CD8-positive, alpha-beta memory T cell (primary cell): ENCODE results near the gene DNAH8. TPM values are rescaled to one million over a fixed set of nuclear protein-coding genes. Genes with fewer than 3 reads are reported as not detected.

Experiments
- CTCF ChIA-PET: fragments of 350-600 bp; sonication (Branson Sonifier 250); formaldehyde crosslinking; loops from one replicate; lab custom pipeline; 2021; ENCODE audit warnings: antibody characterized with exemption; lab: Charles Lee
- POLR2A ChIA-PET: fragments of 350-600 bp; sonication (Branson Sonifier 250); formaldehyde crosslinking; loops from one replicate; lab custom pipeline; 2021; ENCODE audit warnings: antibody characterized with exemption; lab: Charles Lee
- DNase-seq, 5 donors: peaks; one replicate each; pipeline versions ENCODE4 v3.0.0 to v3.0.0-alpha.2; 2020 to 2022; ENCODE audit warnings: mixed read lengths in 1 of 5
- H3K27ac ChIP-seq: one replicate; pipeline ENCODE4 v1.7.0; 2013; ENCODE audit warnings: low read depth, mild to moderate bottlenecking, low read length, moderate library complexity
- H3K27me3 ChIP-seq: 2 replicates; pipeline ENCODE4 v1.7.0; 2013; ENCODE audit warnings: low read length, mild to moderate bottlenecking; ENCODE audit not compliant: insufficient read depth, poor library complexity, severe bottlenecking
- H3K36me3 ChIP-seq: 2 replicates; pipeline ENCODE4 v1.7.0; 2013; ENCODE audit warnings: mild to moderate bottlenecking, low read length, moderate library complexity; ENCODE audit not compliant: insufficient read depth
- H3K4me1 ChIP-seq: 2 replicates; pipeline ENCODE4 v1.7.0; 2013; ENCODE audit warnings: mild to moderate bottlenecking, low read length, moderate library complexity; ENCODE audit not compliant: insufficient read depth
- H3K4me3 ChIP-seq: 2 replicates; pipeline ENCODE4 v1.7.0; 2013; ENCODE audit warnings: mild to moderate bottlenecking, low read length
- H3K9me3 ChIP-seq: 2 replicates; pipeline ENCODE4 v1.7.0; 2013; ENCODE audit warnings: mild to moderate bottlenecking, low read length
- H3K27ac Mint-ChIP-seq, 8 donors: one replicate each; pipeline ENCODE4 v1.8.0; 2020 to 2021; ENCODE audit warnings: mixed read lengths in 8 of 8, mild to moderate bottlenecking in 6 of 8, inconsistent platforms in 3 of 8, moderate library complexity in 3 of 8
- H3K27me3 Mint-ChIP-seq, 2 donors: one replicate each; pipeline ENCODE4 v1.8.0; 2020 to 2021; ENCODE audit warnings: mixed read lengths in 2 of 2, mild to moderate bottlenecking in 1 of 2, moderate library complexity in 1 of 2
- H3K36me3 Mint-ChIP-seq, 3 donors: one replicate each; pipeline ENCODE4 v1.8.0; 2020 to 2021; ENCODE audit warnings: mixed read lengths in 3 of 3, inconsistent platforms in 1 of 3, mild to moderate bottlenecking in 1 of 3
- H3K4me1 Mint-ChIP-seq, 3 donors: one replicate each; pipeline ENCODE4 v1.8.0; 2020 to 2021; ENCODE audit warnings: mixed read lengths in 3 of 3, inconsistent platforms in 1 of 3, mild to moderate bottlenecking in 1 of 3
- H3K4me3 Mint-ChIP-seq, 7 donors: one replicate each; pipeline ENCODE4 v1.8.0; 2020 to 2021; ENCODE audit warnings: mixed read lengths in 7 of 7, mild to moderate bottlenecking in 6 of 7, moderate library complexity in 4 of 7, inconsistent platforms in 2 of 7
- H3K9me3 Mint-ChIP-seq, 5 donors: one replicate each; pipeline ENCODE4 v1.8.0; 2020 to 2022; ENCODE audit warnings: mixed read lengths in 5 of 5, mild to moderate bottlenecking in 3 of 5, moderate library complexity in 2 of 5, inconsistent platforms in 1 of 5
- polyA plus RNA-seq: library from polyadenylated mRNA; unstranded; fragments of 300-500 nt; fragmentation: Illumina TruSeq; gene quantifications from one replicate; pipeline ENCODE4 v1.2.3, GENCODE V29; 2021
- total RNA-seq, 2 experiments: library from RNA; stranded (reverse); gene quantifications; one replicate each; pipeline ENCODE4 v1.2.3, GENCODE V29; 2021

The DNAH8 gene
- total and polyA plus RNA-seq, 3 experiments from 2014 or later, result 0.11 to 0.20 TPM; not detected in 1

DNA sequence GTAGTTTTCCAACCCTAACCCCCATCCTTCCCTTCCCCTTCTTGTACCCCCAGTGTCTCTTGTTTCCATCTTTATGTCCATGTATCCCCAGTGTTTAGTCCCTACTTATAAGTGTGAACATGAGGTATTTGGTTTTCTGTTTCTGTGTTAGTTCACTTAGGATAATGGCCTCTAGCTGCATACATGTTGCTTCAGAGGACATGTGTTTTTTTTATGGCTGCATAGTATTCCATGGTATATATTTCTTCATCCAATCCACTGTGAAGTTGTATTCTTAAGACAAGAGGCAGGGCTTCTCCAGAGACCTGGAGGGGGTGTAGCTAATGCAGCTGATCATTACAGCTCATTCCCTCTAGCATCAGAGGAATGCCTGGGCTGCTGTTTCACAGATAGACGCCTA is 4.2 kb downstream of the DNAH8 start:
- Mint-ChIP-seq H3K9me3 (peaks cover 4 to 11% (median 6%) of the 10 kb centered on the region in 5 donors), H3K4me3 (no peak overlapping the region), H3K27me3 (peaks cover 28 to 56% of the 10 kb centered on the region in 2 donors), H3K4me1 (peaks cover 5 to 10% (median 6%) of the 10 kb centered on the region in 3 donors), H3K27ac (no peak overlapping the region), H3K36me3 (peaks cover 0 to 20% (median 1%) of the 10 kb centered on the region in 3 donors)
- Histone ChIP-seq H3K4me1 (peaks cover 5% of the 10 kb centered on the region), H3K27me3 (no peaks in the 10 kb centered on the region), H3K27ac (no peak overlapping the region), H3K9me3 (no peaks in the 10 kb centered on the region), H3K4me3 (no peak overlapping the region), H3K36me3 (no peaks in the 10 kb centered on the region)
- POLR2A ChIA-PET, result no interaction called here
- CTCF ChIA-PET, result no interaction called here
- DNase-seq, result no peak

DNA sequence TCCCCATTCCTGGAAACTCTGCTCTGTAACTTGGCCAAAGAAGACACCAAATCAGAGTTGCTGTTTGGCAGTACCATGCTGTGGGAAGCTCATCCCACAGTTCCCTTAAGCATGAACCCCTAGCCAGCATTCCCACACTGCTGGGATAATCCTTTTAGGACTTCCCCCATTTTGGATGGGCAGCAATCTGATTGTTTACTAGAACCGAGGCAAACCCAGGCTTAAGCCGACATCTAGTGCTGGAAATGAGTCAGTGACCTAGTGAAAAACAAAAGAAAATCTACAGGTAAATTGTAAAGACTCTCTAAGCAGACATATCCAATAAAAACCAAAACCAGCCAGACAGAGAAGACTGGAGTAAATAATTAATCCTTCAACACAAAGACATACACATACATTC is 5.2 kb downstream of the DNAH8 start:
- peaks cover 0 to 20% (median 1%) of the 10 kb centered on the region in 3 donors for H3K36me3 Mint-ChIP-seq
- H3K27me3 Mint-ChIP-seq, result peaks cover 28 to 56% of the 10 kb centered on the region in 2 donors

DNA sequence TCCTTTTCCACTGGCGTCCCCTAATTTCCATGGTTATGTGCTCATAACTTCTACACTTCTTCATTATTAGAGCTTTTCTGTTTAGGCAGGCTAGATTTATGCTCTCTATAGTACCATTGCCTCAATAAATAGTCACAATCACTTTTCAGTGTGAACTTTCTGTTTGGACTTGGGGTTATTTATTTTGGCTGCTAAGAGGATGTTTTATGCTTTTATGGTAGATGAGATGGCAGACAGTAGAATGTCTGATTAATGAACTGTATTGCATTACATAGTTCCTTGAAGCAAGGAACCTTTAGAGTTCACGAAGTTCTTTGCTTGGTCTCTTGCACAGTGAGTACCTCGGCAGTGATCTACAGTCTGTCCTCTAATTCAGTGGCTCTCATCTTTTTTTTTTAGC is 6.9 kb downstream of the DNAH8 start:
- Histone ChIP-seq H3K27me3 (no peaks in the 10 kb centered on the region), H3K4me1 (no peaks in the 10 kb centered on the region), H3K27ac (no peak overlapping the region), H3K36me3 (no peaks in the 10 kb centered on the region), H3K9me3 (no peaks in the 10 kb centered on the region), H3K4me3 (no peak overlapping the region)
- no peak overlapping the region for H3K27ac Mint-ChIP-seq
- ChIA-PET CTCF (no interaction called here), POLR2A (no interaction called here)
- H3K27me3 Mint-ChIP-seq, result peaks cover 28 to 46% of the 10 kb centered on the region in 2 donors
- no peak for DNase-seq
- H3K36me3 Mint-ChIP-seq, result peaks cover 0 to 20% (median 2%) of the 10 kb centered on the region in 3 donors
- H3K4me1 Mint-ChIP-seq, result peaks cover 0 to 8% (median 5%) of the 10 kb centered on the region in 3 donors
- no peak overlapping the region for H3K4me3 Mint-ChIP-seq
- H3K9me3 Mint-ChIP-seq, result peaks cover 1 to 11% (median 6%) of the 10 kb centered on the region in 5 donors

More for the DNA sequence above, 5.2 kb downstream of the DNAH8 start:
- Histone ChIP-seq H3K27me3 (no peaks in the 10 kb centered on the region), H3K36me3 (no peaks in the 10 kb centered on the region), H3K27ac (no peak overlapping the region), H3K4me3 (no peak overlapping the region), H3K4me1 (no peaks in the 10 kb centered on the region), H3K9me3 (no peaks in the 10 kb centered on the region)
- no peak for DNase-seq
- POLR2A ChIA-PET, result interaction anchor here (0.8 kb wide), 1 partner anchor 17 kb away, joined by 3 read pairs; no protein-coding TSS in a partner anchor
- H3K9me3 Mint-ChIP-seq, result peaks cover 4 to 11% (median 6%) of the 10 kb centered on the region in 5 donors
- H3K4me1 Mint-ChIP-seq, result peaks cover 1 to 7% (median 2%) of the 10 kb centered on the region in 3 donors
- no peak overlapping the region for H3K27ac Mint-ChIP-seq
- H3K4me3 Mint-ChIP-seq, result no peak overlapping the region
- CTCF ChIA-PET, result no interaction called here

DNA sequence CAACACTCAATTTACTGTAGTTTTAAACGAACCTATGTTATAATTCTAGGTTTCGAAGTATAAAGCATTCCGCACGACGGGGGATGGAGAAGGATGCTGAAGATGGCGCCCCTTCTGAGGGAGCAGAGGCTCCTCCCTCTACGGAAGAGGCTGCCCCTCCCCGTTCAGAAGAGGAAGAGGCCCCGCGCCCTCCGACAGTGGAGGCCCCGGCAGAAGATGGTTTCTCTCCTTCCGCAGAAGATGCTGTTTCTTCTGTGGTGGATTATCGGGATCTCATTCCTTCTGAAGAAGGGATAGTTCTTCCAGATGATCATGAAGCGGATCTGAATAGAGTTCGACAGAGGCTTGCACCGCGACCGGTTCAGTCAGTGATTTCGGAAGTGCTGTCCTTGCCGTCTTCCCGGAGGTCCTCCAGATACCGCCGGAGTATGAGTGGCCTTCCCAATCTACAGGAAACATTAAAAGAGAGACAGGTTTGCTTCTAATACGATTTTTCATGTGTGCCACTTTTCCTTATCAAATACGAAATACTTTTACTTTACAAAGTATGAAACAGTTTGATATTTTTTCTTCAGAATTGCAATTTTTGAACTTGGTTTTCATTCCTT is 7.7 kb downstream of the DNAH8 start:
- H3K4me1 ChIP-seq, result no peaks in the 10 kb centered on the region
- Mint-ChIP-seq H3K27me3 (peaks cover 28 to 39% of the 10 kb centered on the region in 2 donors), H3K36me3 (peaks cover 0 to 20% (median 2%) of the 10 kb centered on the region in 3 donors), H3K9me3 (peaks cover 1 to 11% (median 6%) of the 10 kb centered on the region in 5 donors), H3K4me1 (peaks cover 0 to 8% (median 5%) of the 10 kb centered on the region in 3 donors), H3K27ac (no peak overlapping the region), H3K4me3 (no peak overlapping the region)
- no peaks in the 10 kb centered on the region for H3K27me3 ChIP-seq
- DNase-seq, result no peak
- peak overlapping the region; percentile 34 for H3K27ac ChIP-seq
- POLR2A ChIA-PET, result interaction anchor here (0.7 kb wide), 1 partner anchor 9 kb away, joined by 4 read pairs; no protein-coding TSS in a partner anchor
- CTCF ChIA-PET, result no interaction called here
- no peaks in the 10 kb centered on the region for H3K36me3 ChIP-seq
- no peaks in the 10 kb centered on the region for H3K9me3 ChIP-seq
- H3K4me3 ChIP-seq, result no peak overlapping the region

DNA sequence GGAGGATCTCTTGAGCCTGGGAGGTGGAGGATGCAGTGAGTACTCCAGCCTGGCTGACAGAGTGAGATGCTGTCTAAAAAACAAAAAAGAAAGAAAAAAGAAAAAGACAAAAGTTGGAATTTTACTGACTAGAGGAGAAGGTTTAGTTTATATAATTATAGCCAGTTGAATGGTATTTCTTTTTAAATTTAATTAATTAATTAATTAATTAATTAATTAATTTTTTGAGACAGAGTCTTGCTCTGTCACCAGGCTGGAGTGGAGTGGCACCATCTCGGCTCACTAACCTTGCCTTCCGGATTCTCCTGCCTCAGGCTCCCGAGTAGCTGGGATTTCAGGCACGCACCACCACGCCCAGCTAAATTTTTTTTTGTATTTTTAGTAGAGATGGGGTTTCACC is 8.7 kb downstream of the DNAH8 start:
- H3K9me3 Mint-ChIP-seq, result peaks cover 1 to 11% (median 6%) of the 10 kb centered on the region in 5 donors
- H3K4me1 Mint-ChIP-seq, result peaks cover 0 to 8% (median 5%) of the 10 kb centered on the region in 3 donors
- Histone ChIP-seq H3K4me1 (no peaks in the 10 kb centered on the region), H3K4me3 (no peak overlapping the region), H3K27ac (no peak overlapping the region), H3K9me3 (no peaks in the 10 kb centered on the region), H3K27me3 (no peaks in the 10 kb centered on the region), H3K36me3 (no peaks in the 10 kb centered on the region)
- ChIA-PET CTCF (no interaction called here), POLR2A (no interaction called here)
- H3K27me3 Mint-ChIP-seq, result peaks cover 28 to 32% of the 10 kb centered on the region in 2 donors
- peaks cover 0 to 20% (median 2%) of the 10 kb centered on the region in 3 donors for H3K36me3 Mint-ChIP-seq
- no peak overlapping the region for H3K4me3 Mint-ChIP-seq
- H3K27ac Mint-ChIP-seq, result no peak overlapping the region
- DNase-seq, result no peak

DNA sequence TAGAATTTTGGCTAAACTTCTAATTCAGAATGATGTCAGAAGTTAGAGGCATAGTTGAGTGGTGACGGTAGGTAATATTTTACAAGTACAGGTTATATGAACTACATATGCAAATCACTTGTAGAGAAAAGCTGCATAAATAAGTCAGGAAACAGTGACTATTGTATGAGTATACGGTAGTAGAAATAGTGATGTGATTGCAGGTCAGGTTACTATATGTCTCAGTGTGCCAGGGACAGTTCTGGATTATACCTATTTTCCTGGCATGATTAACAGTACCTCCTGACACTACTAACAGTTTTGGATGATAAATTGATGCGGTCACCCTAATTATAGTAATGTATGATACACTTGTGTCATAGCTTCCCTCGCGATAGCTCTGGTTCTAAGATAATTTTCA is 9.2 kb downstream of the DNAH8 start:
- Mint-ChIP-seq H3K27me3 (peaks cover 24 to 26% of the 10 kb centered on the region in 2 donors), H3K9me3 (peaks cover 1 to 11% (median 6%) of the 10 kb centered on the region in 5 donors), H3K4me3 (no peak overlapping the region), H3K27ac (peak overlapping the region in 1 of 8 donors; percentile 7), H3K36me3 (peaks cover 0 to 20% (median 2%) of the 10 kb centered on the region in 3 donors), H3K4me1 (peaks cover 0 to 8% (median 5%) of the 10 kb centered on the region in 3 donors)
- Histone ChIP-seq H3K9me3 (no peaks in the 10 kb centered on the region), H3K4me1 (no peaks in the 10 kb centered on the region), H3K36me3 (no peaks in the 10 kb centered on the region), H3K27me3 (no peaks in the 10 kb centered on the region), H3K27ac (no peak overlapping the region), H3K4me3 (no peak overlapping the region)
- POLR2A ChIA-PET, result interaction anchor here (1.2 kb wide), 1 partner anchor 10 kb away, joined by 4 read pairs; no protein-coding TSS in a partner anchor
- DNase-seq, result no peak
- CTCF ChIA-PET, result no interaction called here

DNA sequence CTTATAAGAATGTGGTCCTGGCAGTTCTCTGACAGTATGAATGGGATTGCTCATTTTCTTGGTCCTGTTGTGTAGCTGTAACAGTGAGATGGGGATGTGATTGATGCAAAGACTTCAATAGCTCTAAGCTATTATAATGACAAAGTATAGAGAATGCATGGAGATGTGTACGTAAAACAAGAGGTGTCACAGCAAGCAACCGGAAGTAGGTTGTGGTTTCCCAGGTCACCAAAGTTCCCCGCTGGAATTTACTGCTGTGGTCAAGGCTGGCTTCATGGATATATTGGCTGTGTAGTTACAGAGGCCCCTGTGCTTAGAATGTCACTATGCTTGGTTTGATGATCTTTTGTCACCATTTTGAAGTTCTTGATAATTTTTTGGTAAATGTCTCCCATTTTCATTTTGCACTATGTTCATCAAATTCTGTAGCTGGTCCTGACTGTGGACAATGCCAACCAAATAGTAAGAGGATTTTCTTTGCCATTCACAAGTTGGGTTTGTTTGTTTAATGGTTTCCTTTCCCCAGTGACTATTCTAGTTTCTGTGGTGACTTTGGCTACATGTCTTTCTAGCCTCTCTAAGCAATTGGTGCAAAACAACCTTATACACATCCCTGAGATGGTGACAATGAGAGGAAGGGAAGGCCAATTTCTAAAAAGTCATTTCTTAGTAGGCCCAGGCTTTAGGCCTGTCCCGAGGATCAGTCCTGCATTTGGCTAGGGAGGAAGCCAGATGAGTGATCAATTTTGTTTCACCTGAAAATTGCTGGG is 10.5 kb downstream of the DNAH8 start:
- ChIA-PET POLR2A (interaction anchor here (1.2 kb wide), 1 partner anchor 11 kb away, joined by 4 read pairs; no protein-coding TSS in a partner anchor), CTCF (no interaction called here)
- H3K27me3 ChIP-seq, result no peaks in the 10 kb centered on the region
- H3K4me1 ChIP-seq, result no peaks in the 10 kb centered on the region
- Mint-ChIP-seq H3K9me3 (peaks cover 1 to 7% (median 3%) of the 10 kb centered on the region in 5 donors), H3K4me3 (no peak overlapping the region), H3K27ac (no peak overlapping the region), H3K4me1 (peaks cover 0 to 8% (median 5%) of the 10 kb centered on the region in 3 donors), H3K36me3 (peaks cover 0 to 10% (median 2%) of the 10 kb centered on the region in 3 donors), H3K27me3 (peaks cover 13 to 14% of the 10 kb centered on the region in 2 donors)
- no peaks in the 10 kb centered on the region for H3K36me3 ChIP-seq
- DNase-seq, result no peak
- H3K9me3 ChIP-seq, result no peaks in the 10 kb centered on the region
- H3K27ac ChIP-seq, result no peak overlapping the region
- no peak overlapping the region for H3K4me3 ChIP-seq
